GM12864 (cell line): Measurements from ENCODE around the gene TSC22D3.

Experiments
- DNase-seq: peaks from one replicate; pipeline ENCODE4 v3.0.0-alpha.2; 2011; ENCODE audit warnings: low read depth
- H3K4me3 ChIP-seq: 2 replicates; pipeline ENCODE4 v1.5.1; 2011; ENCODE audit warnings: mild to moderate bottlenecking, low read depth, low read length, control low read depth
- CTCF ChIP-seq: IDR thresholded peaks from 2 replicates; pipeline ENCODE4 v1.5.1; 2011; ENCODE audit warnings: low read depth, mild to moderate bottlenecking, moderate library complexity, low read length, control low read depth, inconsistent platforms; ENCODE audit errors: missing control alignments

Gene TSC22D3

GRCh38 chrX:107750861-107751445, 24.6 kb downstream of the TSC22D3 start:
- TF ChIP-seq CTCF = no peak
- no peak overlapping the region for H3K4me3 ChIP-seq
- no peak for DNase-seq

- no peak for TF ChIP-seq CTCF
- no peak for DNase-seq
- H3K4me3 ChIP-seq = no peak overlapping the region
These were observed 25.3 kb downstream of the TSC22D3 start for GRCh38 chrX:107750263-107750662.

- no peak for DNase-seq
- no peak for TF ChIP-seq CTCF
- no peak overlapping the region for H3K4me3 ChIP-seq
These were observed 27.1 kb downstream of the TSC22D3 start for GRCh38 chrX:107748506-107748905.

GRCh38 chrX:107747596-107748161, 27.9 kb downstream of the TSC22D3 start:
- no peak for TF ChIP-seq CTCF
- DNase-seq = no peak
- no peak overlapping the region for H3K4me3 ChIP-seq

- no peak overlapping the region for H3K4me3 ChIP-seq
- no peak for DNase-seq
- TF ChIP-seq CTCF = no peak
These were observed 30.7 kb downstream of the TSC22D3 start for GRCh38 chrX:107744868-107745267.

- no peak for TF ChIP-seq CTCF
- DNase-seq = no peak
- no peak overlapping the region for H3K4me3 ChIP-seq
These were observed 31.6 kb downstream of the TSC22D3 start for GRCh38 chrX:107743995-107744394.

- no peak for DNase-seq
- TF ChIP-seq CTCF = no peak
- no peak overlapping the region for H3K4me3 ChIP-seq
These were observed 32.8 kb downstream of the TSC22D3 start for GRCh38 chrX:107742700-107743191.
